GM12892 (cell line): ENCODE measurements around the gene CIBAR2.

ENCODE experiments used
- POLR2A ChIP-seq: IDR thresholded peaks from 2 replicates; pipeline ENCODE4 v1.6.1; 2011; ENCODE audit warnings: low read depth, low read length, control low read depth
- POLR2AphosphoS5 ChIP-seq: IDR thresholded peaks from 2 replicates; pipeline ENCODE4 v1.6.1; 2011; ENCODE audit warnings: low read depth, low read length, control low read depth
- TAF1 ChIP-seq: IDR thresholded peaks from 2 replicates; pipeline ENCODE4 v1.6.1; 2011; ENCODE audit warnings: low read depth, mild to moderate bottlenecking, control low read depth, low read length, borderline replicate concordance

DNA sequence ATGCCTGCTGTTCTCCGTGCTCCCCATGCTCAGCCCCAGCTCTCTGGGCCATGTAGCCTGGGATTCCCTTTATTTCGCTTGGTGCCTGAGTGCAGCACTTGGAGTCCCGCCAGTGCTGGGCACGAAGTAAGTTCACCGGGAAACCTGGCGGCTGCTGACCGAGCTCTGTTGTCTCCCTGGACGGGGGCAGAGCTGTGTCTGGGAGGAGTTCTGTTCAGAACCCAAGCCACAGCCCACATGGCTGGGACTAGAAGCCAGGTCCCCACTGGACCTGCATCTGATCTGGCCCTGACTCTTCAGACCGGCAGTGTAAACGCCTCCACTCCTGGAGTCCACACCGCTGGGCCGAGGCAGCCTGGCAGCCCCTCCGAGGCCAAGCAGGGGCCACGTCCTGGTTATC is 37.5 kb upstream of the CIBAR2 start:
- TF ChIP-seq POLR2A (no peak), TAF1 (no peak), POLR2AphosphoS5 (no peak)
